ENCODE results near the gene CCDC142. TPM values are rescaled to one million over a fixed set of nuclear protein-coding genes. Genes with fewer than 3 reads are reported as not detected.

The CCDC142 gene
- total RNA-seq, 4 donors from 2014 or later = 7.4 to 31.6 (median 27.3) TPM

DNA sequence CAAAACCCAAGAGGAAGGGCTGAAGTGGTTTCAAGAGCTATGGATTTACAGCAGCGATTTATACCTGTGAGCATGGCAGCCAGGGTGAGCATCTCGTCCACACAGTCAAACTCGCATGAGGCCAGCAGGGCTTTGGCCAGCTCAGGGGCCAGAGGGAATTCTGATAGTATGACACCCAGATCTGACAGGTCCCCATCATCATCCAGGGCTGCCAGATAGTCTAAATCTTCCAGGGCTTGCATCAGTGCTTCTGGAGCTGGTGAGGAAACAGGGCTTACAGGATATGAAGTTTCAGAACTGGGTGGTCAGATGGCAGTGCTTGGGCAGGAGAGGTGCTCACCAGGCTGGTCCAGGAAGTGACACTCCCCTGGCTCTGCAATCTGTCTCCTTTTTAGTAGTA lies 39.7 kb upstream of the CCDC142 start:
- TF ChIP-seq, protein P1, sequence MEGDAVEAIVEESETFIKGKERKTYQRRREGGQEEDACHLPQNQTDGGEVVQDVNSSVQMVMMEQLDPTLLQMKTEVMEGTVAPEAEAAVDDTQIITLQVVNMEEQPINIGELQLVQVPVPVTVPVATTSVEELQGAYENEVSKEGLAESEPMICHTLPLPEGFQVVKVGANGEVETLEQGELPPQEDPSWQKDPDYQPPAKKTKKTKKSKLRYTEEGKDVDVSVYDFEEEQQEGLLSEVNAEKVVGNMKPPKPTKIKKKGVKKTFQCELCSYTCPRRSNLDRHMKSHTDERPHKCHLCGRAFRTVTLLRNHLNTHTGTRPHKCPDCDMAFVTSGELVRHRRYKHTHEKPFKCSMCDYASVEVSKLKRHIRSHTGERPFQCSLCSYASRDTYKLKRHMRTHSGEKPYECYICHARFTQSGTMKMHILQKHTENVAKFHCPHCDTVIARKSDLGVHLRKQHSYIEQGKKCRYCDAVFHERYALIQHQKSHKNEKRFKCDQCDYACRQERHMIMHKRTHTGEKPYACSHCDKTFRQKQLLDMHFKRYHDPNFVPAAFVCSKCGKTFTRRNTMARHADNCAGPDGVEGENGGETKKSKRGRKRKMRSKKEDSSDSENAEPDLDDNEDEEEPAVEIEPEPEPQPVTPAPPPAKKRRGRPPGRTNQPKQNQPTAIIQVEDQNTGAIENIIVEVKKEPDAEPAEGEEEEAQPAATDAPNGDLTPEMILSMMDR (IDR thresholded peaks at IDR 0.05) = no peak
- no peak for DNase-seq (ENCODE audit: low spot score)

DNA sequence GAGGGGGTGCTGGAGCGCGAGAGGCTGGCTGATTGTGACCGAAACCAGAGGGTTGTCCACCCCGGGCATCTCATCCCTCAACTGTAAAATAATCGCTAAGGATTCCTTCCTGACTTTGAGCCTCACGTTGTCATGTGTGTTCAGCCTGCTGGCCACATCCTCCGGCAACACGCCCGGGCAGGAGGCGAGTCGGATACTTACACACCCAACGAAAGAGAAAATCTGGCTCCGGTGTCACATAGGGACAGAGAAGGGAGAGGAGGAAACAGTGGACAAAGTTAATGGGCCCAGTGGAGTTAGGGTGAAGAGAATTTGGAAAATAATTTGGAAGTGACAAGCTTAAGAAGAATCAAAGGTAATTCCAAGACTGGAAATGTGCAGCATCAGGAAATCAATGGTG lies 33.9 kb upstream of the CCDC142 start:
- no peak for DNase-seq (ENCODE audit: low spot score)
- no peak for ATAC-seq (ENCODE audit: low FRiP score)

More for the DNA sequence above, 39.7 kb upstream of the CCDC142 start:
- ATAC-seq (ENCODE audit: low FRiP score) = no peak

DNA sequence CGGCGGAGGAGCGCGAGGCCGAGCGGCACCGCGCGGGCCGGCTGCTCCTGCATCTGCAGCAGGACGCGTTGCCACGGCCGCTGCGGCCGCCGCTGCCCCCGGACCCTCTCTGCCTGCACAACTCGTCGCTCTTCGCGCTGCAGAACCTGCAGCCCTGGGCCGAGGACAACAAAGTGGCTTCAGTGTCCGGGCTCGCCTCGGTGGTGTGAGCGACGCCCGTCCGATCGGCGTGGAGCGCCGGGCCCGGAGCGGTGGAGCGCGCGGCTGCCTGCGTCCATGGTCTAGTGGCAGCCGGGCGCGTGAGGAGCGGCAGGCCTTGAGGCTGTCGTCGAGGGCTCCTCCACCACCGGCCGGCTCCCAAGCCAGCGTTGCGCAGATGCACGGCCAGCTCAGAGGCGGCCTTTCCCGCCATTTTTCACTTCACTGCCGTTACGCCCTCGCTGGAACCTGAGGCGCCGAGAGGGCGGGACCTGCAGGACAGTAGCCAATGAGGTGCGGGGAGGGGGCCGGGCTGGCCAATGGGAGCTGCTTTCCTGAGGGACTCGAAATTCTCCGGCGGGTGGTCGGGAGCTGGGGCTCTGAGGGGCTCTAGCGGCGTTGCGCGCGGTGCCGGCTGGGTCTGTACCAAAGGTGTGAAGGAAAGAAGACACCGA lies 33.3 kb upstream of the CCDC142 start:
- TF ChIP-seq, protein P1 (IDR thresholded peaks at IDR 0.05) = no peak
- DNase-seq (ENCODE audit: low spot score) (no peak), ATAC-seq (ENCODE audit: low FRiP score) (no peak)

More for the DNA sequence above, 33.9 kb upstream of the CCDC142 start:
- TF ChIP-seq, protein P1 (IDR thresholded peaks at IDR 0.05) = no peak

DNA sequence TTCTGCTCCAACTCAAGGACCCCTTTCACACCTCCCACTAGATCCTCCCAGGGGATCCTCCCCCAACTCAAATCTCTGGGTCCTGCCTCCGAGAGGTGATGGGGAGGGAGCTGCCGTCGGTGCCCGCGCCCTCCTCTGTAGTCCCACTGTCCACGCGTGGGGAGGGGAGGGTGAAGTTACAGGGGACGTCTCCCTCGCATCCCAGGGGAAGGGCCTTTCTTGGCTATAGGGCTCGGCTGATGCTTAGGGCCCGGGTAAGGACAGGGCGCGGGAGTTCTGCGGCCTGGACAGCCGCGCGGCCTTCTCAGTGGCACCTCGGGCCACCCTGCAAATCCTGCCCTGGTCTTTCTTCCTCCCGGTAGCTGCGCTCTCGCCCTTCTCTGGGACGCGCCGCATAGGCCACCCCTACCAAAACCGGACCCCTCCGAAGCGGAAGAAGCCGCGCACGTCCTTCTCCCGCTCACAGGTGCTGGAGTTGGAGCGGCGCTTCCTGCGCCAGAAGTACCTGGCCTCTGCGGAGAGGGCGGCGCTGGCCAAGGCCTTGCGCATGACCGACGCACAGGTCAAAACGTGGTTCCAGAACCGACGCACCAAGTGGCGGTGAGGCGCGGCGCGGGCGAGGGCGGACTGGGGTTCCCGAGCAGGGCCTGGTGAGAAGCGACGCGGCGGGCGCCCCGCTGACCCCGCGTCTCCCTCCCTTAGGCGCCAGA lies 32.6 kb upstream of the CCDC142 start:
- TF ChIP-seq, protein P1 (IDR thresholded peaks at IDR 0.05) = no peak
- ATAC-seq (ENCODE audit: low FRiP score) = no peak
- no peak for DNase-seq (ENCODE audit: low spot score)

DNA sequence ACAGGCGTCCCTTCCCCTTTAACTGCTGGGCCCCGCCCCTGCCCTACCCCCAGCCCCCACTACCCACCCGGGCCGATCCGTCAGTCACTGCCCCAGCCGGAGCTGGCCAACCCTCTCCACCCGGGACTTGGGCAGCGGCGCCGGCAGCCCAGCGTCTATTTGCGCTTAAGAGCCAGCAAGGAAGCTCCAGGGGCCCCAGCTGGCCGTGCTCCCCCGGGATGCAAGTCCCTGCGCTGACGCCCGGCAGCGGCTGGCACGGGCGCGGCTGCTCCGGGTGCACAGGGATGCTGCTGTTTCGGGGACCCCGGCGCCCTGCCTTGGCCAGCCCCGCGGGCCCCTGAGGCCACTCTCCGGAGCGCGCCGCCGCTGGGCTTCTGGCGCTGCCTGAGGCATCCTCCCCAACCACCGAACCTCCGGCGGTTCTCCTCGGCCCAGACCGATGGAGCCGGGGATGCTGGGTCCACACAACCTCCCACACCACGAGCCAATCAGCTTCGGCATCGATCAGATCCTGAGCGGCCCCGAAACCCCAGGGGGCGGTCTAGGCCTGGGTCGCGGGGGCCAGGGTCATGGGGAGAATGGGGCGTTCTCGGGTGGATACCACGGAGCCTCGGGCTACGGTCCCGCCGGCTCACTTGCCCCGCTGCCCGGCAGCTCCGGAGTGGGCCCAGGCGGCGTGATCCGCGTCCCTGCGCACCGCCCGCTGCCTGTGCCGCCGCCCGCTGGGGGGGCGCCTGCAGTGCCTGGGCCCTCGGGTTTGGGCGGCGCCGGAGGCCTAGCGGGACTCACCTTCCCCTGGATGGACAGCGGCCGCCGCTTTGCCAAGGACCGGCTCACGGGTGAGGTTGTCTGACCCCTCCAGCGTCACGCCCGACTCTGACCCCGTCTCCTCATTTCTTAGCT lies 31.8 kb upstream of the CCDC142 start, which contains the start of gene TLX2:
TSS of gene TLX2 (plus strand) at position 83 of the 903 bp plus-strand sequence. CDS start at position 440, 357 bp downstream.
- no peak for DNase-seq (ENCODE audit: low spot score)
- TF ChIP-seq, protein P1 (IDR thresholded peaks at IDR 0.05) = no peak
- ATAC-seq (ENCODE audit: low FRiP score) = no peak

DNA sequence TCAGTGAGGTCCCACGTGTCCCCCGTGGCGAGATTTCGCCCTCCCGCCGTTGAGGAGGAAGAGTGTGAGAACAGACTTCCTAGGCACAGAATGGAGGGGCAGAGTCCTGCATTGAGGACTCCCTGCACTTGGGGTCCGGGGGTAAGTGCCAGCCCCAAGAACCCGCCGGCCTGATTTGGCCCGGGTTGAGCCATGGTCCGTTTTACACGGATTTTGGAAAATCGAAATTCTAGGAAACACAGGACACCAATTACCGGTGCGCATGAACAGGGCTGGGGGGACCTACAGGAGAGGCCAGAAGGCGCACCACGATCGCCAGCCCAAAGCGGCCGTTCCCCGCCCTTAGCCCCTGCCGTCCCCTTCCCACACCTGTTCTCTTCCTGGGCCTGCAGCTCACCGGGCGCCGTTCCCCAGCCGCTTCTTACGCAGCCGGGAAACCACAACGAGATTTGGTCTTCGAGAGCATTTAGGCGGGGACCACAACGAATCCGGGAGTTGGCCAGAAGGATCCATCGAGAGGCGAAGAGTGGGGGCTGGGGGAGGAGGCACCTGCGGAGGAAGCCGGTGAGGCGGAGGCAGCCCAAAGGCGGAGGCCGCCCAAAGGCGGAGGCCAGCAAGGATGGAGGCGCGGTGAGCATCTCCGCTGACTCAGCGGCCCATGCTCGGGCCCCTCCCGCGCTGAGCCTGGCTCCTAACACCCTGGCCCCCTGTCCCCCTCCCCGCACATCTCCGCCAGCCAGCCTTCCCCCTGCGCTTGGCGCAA lies 31.0 kb upstream of the CCDC142 start:
- DNase-seq (ENCODE audit: low spot score) (no peak), ATAC-seq (ENCODE audit: low FRiP score) (no peak)
- TF ChIP-seq, protein P1 (IDR thresholded peaks at IDR 0.05) = no peak

All from omental fat pad (tissue), 4 donors.